Vagina (tissue), 2 donors: ENCODE results near the gene CDIP1. TPM values are rescaled to one million over a fixed set of nuclear protein-coding genes. Genes with fewer than 3 reads are reported as not detected.
A peak's percentile ranks its signal among the peaks of the same experiment; 100 is the strongest.

ENCODE experiments used
- DNase-seq, 2 donors: peaks; one replicate each; pipeline ENCODE4 v3.0.0-alpha.2; 2017; ENCODE audit errors: extremely low spot score in 2 of 2
- H3K27ac ChIP-seq: fragments of 200-600 bp; sonication (generic); one replicate; pipeline ENCODE4 v1.5.1; 2019
- H3K27me3 ChIP-seq: fragments of 200-600 bp; sonication (generic); one replicate; pipeline ENCODE4 v1.5.1; 2019
- H3K36me3 ChIP-seq, 2 donors: fragments of 200-600 bp; sonication (generic); one replicate each; pipeline ENCODE4 v1.5.1; 2017 to 2019
- H3K4me1 ChIP-seq: fragments of 200-600 bp; sonication (generic); one replicate; pipeline ENCODE4 v1.5.1; 2019
- H3K4me3 ChIP-seq, 2 donors: fragments of 200-600 bp; sonication (generic); 1 replicate in 1 of 2; 2 replicates in 1 of 2; pipeline ENCODE4 v1.5.1; 2016 to 2019
- H3K9me3 ChIP-seq: fragments of 200-600 bp; sonication (generic); one replicate; pipeline ENCODE4 v1.5.1; 2019
- POLR2A ChIP-seq, 2 donors: fragments of 450-650 bp; IDR thresholded peaks; one replicate each; pipeline ENCODE4 v1.6.1; 2017; ENCODE audit warnings: antibody characterized with exemption in 2 of 2, mild to moderate bottlenecking in 2 of 2, moderate library complexity in 2 of 2
- POLR2AphosphoS5 ChIP-seq, 2 donors: sonication (generic); formaldehyde crosslinking; IDR thresholded peaks; one replicate each; pipeline ENCODE4 v1.9.0; 2017; ENCODE audit warnings: antibody characterized with exemption in 2 of 2, mild to moderate bottlenecking in 2 of 2, low read depth in 1 of 2; ENCODE audit not compliant: insufficient read depth in 1 of 2
- intact Hi-C: fragments of 100-400 bp; cut with DNase I; formaldehyde crosslinking; loops from one replicate; pipeline ENCODE4 v1.15.1; 2023
- total RNA-seq: library from RNA; depleted of rRNA; stranded (reverse); fragments of >200 nt; gene quantifications from one replicate; pipeline ENCODE4 v1.2.3, GENCODE V29; 2016
- TF ChIP-seq, protein P1 (sequence below), 3 experiments: fragments of 450-650 bp in 2 of 3; fragments of 200-600 bp in 1 of 3; sonication (generic) in 1 of 3; IDR thresholded peaks; one replicate each; pipeline ENCODE4 v1.5.1; 2017 to 2019; ENCODE audit warnings: antibody characterized with exemption in 3 of 3, mild to moderate bottlenecking in 2 of 3, moderate library complexity in 2 of 3

Gene CDIP1
- total RNA-seq, 1 donor from 2014 or later = 13.3 TPM

DNA sequence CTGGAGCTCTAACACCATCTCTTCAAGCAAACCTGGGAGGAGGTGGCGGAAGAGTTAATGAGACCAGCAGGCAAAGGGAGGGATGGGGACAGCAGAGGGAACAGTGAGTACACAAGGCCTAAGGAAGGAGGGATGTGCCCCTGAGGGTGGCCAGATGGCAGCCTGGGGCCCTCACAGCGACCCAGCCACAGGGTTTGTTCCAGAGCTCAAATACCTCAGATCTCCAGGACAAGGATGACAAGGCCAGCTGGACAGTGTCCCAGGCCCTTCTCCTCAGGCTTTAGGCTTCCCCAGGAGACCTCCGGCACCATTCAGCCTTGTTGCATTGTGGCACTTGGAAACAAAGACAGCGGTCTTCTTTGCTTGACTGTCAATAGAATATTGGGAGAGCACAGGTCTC lies 14.9 kb downstream of the CDIP1 start:
- no peaks in the 10 kb centered on the region for H3K27me3 ChIP-seq
- intact Hi-C loops = no loop called here
- H3K9me3 ChIP-seq = no peaks in the 10 kb centered on the region
- peak overlapping the region; percentile 47 for H3K27ac ChIP-seq
- H3K4me1 ChIP-seq = peaks cover 37% of the 10 kb centered on the region
- no peaks in the 10 kb centered on the region for H3K36me3 ChIP-seq
- TF ChIP-seq, protein P1, sequence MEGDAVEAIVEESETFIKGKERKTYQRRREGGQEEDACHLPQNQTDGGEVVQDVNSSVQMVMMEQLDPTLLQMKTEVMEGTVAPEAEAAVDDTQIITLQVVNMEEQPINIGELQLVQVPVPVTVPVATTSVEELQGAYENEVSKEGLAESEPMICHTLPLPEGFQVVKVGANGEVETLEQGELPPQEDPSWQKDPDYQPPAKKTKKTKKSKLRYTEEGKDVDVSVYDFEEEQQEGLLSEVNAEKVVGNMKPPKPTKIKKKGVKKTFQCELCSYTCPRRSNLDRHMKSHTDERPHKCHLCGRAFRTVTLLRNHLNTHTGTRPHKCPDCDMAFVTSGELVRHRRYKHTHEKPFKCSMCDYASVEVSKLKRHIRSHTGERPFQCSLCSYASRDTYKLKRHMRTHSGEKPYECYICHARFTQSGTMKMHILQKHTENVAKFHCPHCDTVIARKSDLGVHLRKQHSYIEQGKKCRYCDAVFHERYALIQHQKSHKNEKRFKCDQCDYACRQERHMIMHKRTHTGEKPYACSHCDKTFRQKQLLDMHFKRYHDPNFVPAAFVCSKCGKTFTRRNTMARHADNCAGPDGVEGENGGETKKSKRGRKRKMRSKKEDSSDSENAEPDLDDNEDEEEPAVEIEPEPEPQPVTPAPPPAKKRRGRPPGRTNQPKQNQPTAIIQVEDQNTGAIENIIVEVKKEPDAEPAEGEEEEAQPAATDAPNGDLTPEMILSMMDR (IDR thresholded peaks at IDR 0.05) = no peak
- no peak for TF ChIP-seq POLR2AphosphoS5 (IDR thresholded peaks at IDR 0.05; ENCODE audit: insufficient read depth in 1 of 2, low read depth in 1 of 2)
- no peak for TF ChIP-seq POLR2A (IDR thresholded peaks at IDR 0.05)
- no peak for DNase-seq
- H3K4me3 ChIP-seq = no peak overlapping the region

DNA sequence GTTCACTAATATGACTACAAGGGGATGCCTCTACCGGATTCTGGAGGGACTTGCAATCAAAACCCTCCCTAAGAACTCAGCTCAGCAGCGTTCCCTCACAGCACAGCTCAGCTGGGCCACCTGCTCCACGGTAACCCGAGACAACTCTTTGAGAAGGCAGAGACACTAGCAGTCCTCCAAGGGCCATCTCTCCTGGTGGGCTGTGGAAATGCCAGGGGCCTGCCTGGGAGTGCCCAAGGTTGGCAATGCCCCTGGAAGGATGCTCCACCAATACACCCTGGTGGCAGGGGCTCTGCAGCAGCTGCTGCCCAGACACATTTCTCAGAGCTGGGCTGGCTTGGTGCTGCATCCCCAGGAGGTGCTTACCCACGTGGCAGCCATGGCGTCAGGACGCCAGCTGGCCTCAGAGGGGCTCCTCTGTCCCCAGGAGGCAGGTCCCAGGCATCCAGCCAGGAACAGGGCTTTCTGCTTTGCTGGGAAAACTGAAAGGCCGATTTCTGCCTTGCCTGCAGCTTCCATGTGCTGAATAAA lies 16.5 kb downstream of the CDIP1 start:
- DNase-seq = no peak
- Histone ChIP-seq H3K27ac (peak overlapping the region; percentile 47), H3K9me3 (no peaks in the 10 kb centered on the region), H3K36me3 (no peaks in the 10 kb centered on the region), H3K4me1 (peaks cover 48% of the 10 kb centered on the region), H3K4me3 (no peak overlapping the region), H3K27me3 (no peaks in the 10 kb centered on the region)
- TF ChIP-seq, protein P1 (IDR thresholded peaks at IDR 0.05) = no peak
- TF ChIP-seq POLR2A (IDR thresholded peaks at IDR 0.05) = no peak
- no peak for TF ChIP-seq POLR2AphosphoS5 (IDR thresholded peaks at IDR 0.05; ENCODE audit: insufficient read depth in 1 of 2, low read depth in 1 of 2)
- intact Hi-C loops = no loop called here

DNA sequence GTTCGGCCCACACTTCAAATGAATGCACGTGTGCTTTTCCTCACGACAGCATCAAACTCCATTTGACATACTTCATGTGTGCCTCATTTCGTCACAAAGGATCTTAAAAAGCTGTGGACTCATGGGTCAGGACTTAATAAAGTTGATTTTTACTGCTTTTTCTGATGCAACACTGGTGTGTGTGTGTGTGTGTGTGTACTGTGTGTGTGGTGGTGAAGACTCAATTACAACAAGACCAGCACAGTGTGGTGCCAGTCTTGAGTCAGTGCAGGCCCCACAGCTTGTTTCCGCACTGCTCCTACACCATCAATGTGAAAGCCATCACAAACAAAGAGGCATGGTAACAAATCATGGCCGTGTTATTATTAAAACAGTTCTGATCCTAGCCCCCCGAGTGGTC lies 17.7 kb downstream of the CDIP1 start:
- Histone ChIP-seq H3K9me3 (no peaks in the 10 kb centered on the region), H3K4me3 (no peak overlapping the region), H3K27ac (no peak overlapping the region), H3K27me3 (no peaks in the 10 kb centered on the region), H3K36me3 (no peaks in the 10 kb centered on the region), H3K4me1 (peaks cover 54% of the 10 kb centered on the region)
- DNase-seq = no peak
- intact Hi-C loops = no loop called here
- no peak for TF ChIP-seq POLR2AphosphoS5 (IDR thresholded peaks at IDR 0.05; ENCODE audit: insufficient read depth in 1 of 2, low read depth in 1 of 2)
- TF ChIP-seq POLR2A (IDR thresholded peaks at IDR 0.05) = no peak
- TF ChIP-seq, protein P1 (IDR thresholded peaks at IDR 0.05) = no peak

DNA sequence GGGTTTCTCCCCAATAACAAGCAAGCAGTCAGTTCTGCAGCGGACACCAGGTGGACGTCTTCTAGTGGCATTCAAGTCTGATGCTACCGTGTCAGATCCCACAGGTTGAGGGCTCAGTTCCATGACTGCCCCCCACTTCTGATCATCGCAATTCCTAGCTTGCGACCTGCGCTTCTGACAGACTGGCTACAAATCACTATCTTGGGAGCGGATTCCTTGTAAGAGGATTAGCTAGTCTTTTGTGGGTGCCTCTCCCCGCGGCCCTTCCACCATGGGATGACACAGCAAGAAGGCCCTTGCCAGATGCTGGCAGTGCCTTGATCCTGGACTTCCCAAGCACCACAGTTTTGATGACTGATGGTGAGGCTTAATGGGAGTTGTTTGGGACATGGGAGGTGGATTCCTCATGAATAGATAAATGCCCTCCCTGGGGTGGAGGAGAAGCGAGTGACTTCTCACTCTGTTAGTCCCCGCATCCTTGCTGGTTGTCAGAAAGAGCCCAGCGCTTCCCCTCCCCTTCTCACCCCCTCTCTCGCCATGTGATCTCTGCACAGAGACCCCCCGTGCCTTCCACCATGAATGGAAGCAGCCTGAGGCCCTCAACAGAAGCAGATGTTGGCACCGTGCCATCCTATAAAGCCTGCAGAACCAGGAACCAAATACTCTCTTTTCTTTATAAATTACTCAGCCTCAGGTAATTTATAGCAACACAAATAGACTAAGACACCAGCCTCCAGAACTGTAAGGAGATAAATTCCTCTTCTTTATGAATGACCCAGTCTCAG lies 19.1 kb downstream of the CDIP1 start:
- Histone ChIP-seq H3K27me3 (no peaks in the 10 kb centered on the region), H3K27ac (no peak overlapping the region), H3K4me1 (peaks cover 59% of the 10 kb centered on the region), H3K4me3 (no peak overlapping the region), H3K36me3 (no peaks in the 10 kb centered on the region), H3K9me3 (no peaks in the 10 kb centered on the region)
- TF ChIP-seq POLR2AphosphoS5 (IDR thresholded peaks at IDR 0.05; ENCODE audit: insufficient read depth in 1 of 2, low read depth in 1 of 2) = no peak
- TF ChIP-seq, protein P1 (IDR thresholded peaks at IDR 0.05) = no peak
- no peak for TF ChIP-seq POLR2A (IDR thresholded peaks at IDR 0.05)
- intact Hi-C loops = no loop called here
- DNase-seq = no peak
